Airway epithelial cell (primary cell): ENCODE results near the gene ARMCX5. TPM values are rescaled to one million over a fixed set of nuclear protein-coding genes. Genes with fewer than 3 reads are reported as not detected.

Source experiments
- total RNA-seq: library from RNA; depleted of rRNA; stranded (reverse); fragments of >200 nt; gene quantifications from 2 replicates; pipeline ENCODE4 v1.2.3, GENCODE V29; 2015

ARMCX5 gene
- 4.9 and 9.7 TPM in 2 replicates for total RNA-seq

DNA sequence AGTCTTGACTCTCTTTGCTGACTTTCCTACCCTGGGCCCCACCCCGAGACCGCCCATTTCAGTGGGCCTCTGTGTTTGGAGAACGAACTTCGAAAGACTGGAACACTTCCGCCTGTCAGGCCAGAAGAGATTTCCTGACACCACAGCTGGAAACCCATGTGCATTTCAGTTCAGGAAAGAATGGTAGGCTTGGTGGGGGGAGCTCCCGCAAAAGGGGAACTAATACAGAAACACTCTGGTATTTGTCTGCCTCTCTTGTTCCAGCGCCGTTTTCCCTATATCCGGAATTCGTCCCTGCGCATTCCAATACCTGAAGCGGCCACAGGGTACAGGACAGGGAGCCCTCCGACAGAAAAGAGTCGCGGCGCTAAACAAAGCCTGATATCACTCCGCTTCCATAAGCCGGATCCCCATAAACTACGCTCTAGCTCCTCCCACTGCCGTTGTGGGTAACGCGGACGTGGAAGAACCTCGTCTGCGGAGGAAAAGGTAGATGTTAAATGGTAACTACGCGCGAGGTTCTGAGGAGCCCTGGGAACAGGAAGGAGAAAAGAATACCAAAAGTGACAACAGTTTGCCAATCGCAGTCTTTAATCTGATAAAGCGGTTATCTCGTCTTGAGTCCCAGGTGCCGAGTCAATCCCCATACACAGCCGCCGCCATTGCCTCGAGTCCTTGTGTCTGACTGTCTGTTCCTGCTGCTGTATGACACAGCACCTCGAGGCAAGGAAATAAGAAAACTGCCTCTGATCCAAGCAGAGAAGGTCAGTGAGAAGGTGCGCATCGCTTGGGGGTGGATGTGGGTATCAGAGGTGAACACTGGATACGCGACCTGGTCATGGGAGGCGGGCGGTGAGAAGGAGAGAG lies at the start of gene ARMCX5:
TSS of gene ARMCX5 (plus strand) at position 432 of the 867 bp plus-strand sequence. CDS start 2,627 bp downstream, outside the sequence.

DNA sequence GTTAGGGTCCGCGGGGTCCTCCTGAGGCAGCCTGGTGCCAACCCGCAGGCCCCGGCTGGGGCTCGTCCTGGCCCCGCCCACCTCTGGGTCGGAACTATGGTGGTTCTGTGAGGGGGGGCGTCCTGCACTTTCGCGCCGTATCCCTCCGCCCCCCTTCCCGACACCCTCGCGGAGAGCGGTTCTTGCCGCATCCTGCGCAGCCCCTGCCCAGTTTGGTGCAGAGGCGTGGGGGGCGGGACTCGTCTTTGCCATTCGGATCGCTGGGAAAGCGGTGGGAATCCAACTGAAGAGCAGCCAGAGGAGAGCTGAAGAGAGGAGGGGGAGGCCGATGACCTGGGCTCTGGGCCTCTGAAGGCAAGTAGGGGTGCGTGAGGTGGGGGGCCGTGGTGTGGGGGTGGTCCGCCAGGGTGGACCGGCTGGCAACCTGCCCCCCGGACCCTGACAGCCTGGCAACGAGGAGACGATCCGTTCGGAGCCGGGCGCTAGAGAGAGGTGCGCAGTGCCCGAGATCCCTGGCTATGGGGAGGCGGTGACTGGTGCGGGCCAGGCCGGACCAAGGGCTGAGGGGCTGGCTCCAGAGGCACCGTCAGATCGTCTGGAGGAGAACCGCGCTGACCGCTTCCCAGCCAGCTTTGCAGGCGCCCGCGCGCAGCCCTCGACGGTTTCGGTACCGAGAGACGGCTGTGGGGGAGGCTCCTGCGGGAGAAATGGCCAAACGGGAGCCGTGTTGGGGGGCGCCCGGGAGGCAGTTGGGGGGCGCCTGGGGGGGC lies 52.1 kb downstream of the ARMCX5 start, which contains the start of gene GPRASP1:
TSS of gene GPRASP1 (plus strand) at position 242 of the 770 bp plus-strand sequence. CDS start 2,431 bp downstream, outside the sequence.

Other genes with a start within 250 kb of the ARMCX5 start
- not detected in 2 replicates for gene NXF2B, start 159.5 kb upstream of the ARMCX5 start, total RNA-seq
- not detected in 2 replicates for gene TCP11X2, start 127.7 kb upstream of the ARMCX5 start, total RNA-seq
- gene TMSB15A, start 82.8 kb upstream of the ARMCX5 start, total RNA-seq: 1.1 and 4.3 TPM in 2 replicates
- gene GPRASP1, start 52.0 kb downstream of the ARMCX5 start, total RNA-seq: 0.14 and 1.1 TPM in 2 replicates
- gene GPRASP2, start 112.9 kb downstream of the ARMCX5 start, total RNA-seq: 4.7 and 5.1 TPM in 2 replicates
- gene GPRASP3, start 121.2 kb downstream of the ARMCX5 start, total RNA-seq: 0.51 and 0.85 TPM in 2 replicates